CD4-positive, alpha-beta memory T cell (primary cell): ENCODE data around the gene CHMP3. TPM values are rescaled to one million over a fixed set of nuclear protein-coding genes. Genes with fewer than 3 reads are reported as not detected.
"Not testable (repeated sequence)": the region's sequence is repeated elsewhere in the genome, so short reads cannot be mapped to it uniquely, and the experiment has no call there.

ENCODE experiments used
- CTCF ChIA-PET: fragments of 350-600 bp; sonication (Branson Sonifier 250); formaldehyde crosslinking; loops from one replicate; lab custom pipeline; 2021; ENCODE audit warnings: inconsistent platforms; ENCODE audit not compliant: partially characterized antibody; lab: Charles Lee
- POLR2A ChIA-PET: fragments of 350-600 bp; sonication (Branson Sonifier 250); formaldehyde crosslinking; loops from one replicate; lab custom pipeline; 2021; ENCODE audit not compliant: partially characterized antibody; lab: Charles Lee
- DNase-seq, 5 donors: peaks; one replicate each; pipeline versions ENCODE4 v3.0.0 to v3.0.0-alpha.2; 2020 to 2022; ENCODE audit warnings: mixed read lengths in 1 of 5
- H3K27ac ChIP-seq: one replicate; pipeline ENCODE4 v1.7.0; 2013; ENCODE audit warnings: low read depth, low read length
- H3K27me3 ChIP-seq: 2 replicates; pipeline ENCODE4 v1.7.0; 2013; ENCODE audit warnings: mild to moderate bottlenecking, low read length, moderate library complexity; ENCODE audit not compliant: insufficient read depth
- H3K36me3 ChIP-seq: 2 replicates; pipeline ENCODE4 v1.7.0; 2013; ENCODE audit warnings: mild to moderate bottlenecking, low read length, moderate library complexity; ENCODE audit not compliant: insufficient read depth
- H3K4me1 ChIP-seq: 2 replicates; pipeline ENCODE4 v1.7.0; 2013; ENCODE audit warnings: mild to moderate bottlenecking, low read length, moderate library complexity; ENCODE audit not compliant: insufficient read depth
- H3K4me3 ChIP-seq, 2 donors: one replicate each; pipeline ENCODE4 v1.7.0; 2013; ENCODE audit warnings: low read length in 2 of 2, mild to moderate bottlenecking in 1 of 2
- H3K9me3 ChIP-seq, 2 donors: one replicate each; pipeline ENCODE4 v1.7.0; 2013; ENCODE audit warnings: low read length in 2 of 2, control low read depth in 1 of 2; ENCODE audit not compliant: control insufficient read depth in 1 of 2
- H3K27ac Mint-ChIP-seq, 7 donors: one replicate each; pipeline ENCODE4 v1.8.0; 2020 to 2021; ENCODE audit warnings: mixed read lengths in 7 of 7, mild to moderate bottlenecking in 6 of 7, inconsistent platforms in 3 of 7, moderate library complexity in 3 of 7
- H3K27me3 Mint-ChIP-seq, 2 donors: one replicate each; pipeline ENCODE4 v1.8.0; 2020 to 2021; ENCODE audit warnings: mixed read lengths in 2 of 2
- H3K36me3 Mint-ChIP-seq, 2 donors: one replicate each; pipeline ENCODE4 v1.8.0; 2020 to 2021; ENCODE audit warnings: mixed read lengths in 2 of 2, inconsistent platforms in 1 of 2, mild to moderate bottlenecking in 1 of 2
- H3K4me1 Mint-ChIP-seq, 4 donors: one replicate each; pipeline ENCODE4 v1.8.0; 2020 to 2021; ENCODE audit warnings: mixed read lengths in 4 of 4, mild to moderate bottlenecking in 1 of 4
- H3K4me3 Mint-ChIP-seq, 8 donors: one replicate each; pipeline ENCODE4 v1.8.0; 2020 to 2021; ENCODE audit warnings: mixed read lengths in 8 of 8, mild to moderate bottlenecking in 7 of 8, moderate library complexity in 6 of 8, inconsistent platforms in 3 of 8
- H3K9me3 Mint-ChIP-seq, 8 donors: one replicate each; pipeline ENCODE4 v1.8.0; 2020 to 2021; ENCODE audit warnings: mixed read lengths in 8 of 8, mild to moderate bottlenecking in 5 of 8, inconsistent platforms in 3 of 8, moderate library complexity in 1 of 8
- intact Hi-C: fragments of 100-400 bp; cut with micrococcal nuclease; formaldehyde crosslinking; loops from one replicate; pipeline ENCODE4 v1.15.1; 2023
- polyA plus RNA-seq, 2 donors: library from polyadenylated mRNA; unstranded; fragments of 300-500 nt; fragmentation: Illumina TruSeq; gene quantifications; one replicate each; pipeline ENCODE4 v1.2.3, GENCODE V29; 2021
- total RNA-seq, 2 experiments: library from RNA; stranded (reverse); gene quantifications; one replicate each; pipeline ENCODE4 v1.2.3, GENCODE V29; 2021

The CHMP3 gene
- total and polyA plus RNA-seq, 4 experiments from 2014 or later: 78.5 to 83.6 (median 82.3) TPM

DNA sequence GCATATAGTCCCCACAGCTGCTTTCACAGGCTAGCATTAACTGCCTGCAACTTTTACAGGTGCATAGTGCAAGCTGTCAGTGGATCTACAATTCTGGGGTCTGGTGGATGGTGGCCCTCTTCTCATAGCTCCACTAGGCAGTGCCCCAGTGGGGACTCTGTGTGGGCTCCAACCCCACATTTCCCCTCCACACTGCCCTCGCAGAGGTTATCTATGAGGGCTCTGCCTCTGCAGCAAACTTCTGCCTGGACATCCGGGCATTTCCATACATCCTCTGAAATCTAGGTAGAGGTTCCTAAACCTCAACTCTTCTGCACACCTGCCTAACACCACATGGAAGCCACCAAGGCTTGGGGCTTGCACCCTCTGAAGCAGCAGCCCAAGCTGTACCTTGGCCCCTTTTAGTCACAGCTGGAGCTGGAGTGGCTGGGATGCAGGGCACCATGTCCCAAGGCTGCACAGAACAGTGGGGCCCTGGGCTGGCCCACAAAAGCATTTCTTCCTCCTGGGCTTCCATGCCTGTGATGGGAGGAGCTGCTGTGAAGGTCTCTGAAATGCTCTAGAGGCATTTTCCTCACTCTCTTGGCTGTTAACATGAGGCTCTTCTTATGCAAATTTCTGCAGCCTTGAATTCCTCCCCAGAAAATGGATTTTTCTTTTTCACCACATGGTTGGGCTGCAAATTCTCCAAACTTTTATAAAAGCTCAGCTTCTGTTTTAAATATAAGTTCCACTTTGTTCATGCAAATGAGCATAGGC, 62.7 kb downstream of the CHMP3 start:
- intact Hi-C loops: no loop called here
- no peak overlapping the region for H3K4me3 ChIP-seq
- no peak for DNase-seq
- no peak overlapping the region for H3K4me3 Mint-ChIP-seq
- H3K27me3 Mint-ChIP-seq: no peaks in the 10 kb centered on the region
- no peaks in the 10 kb centered on the region for H3K27me3 ChIP-seq
- peaks cover 0 to 6% of the 10 kb centered on the region in 2 donors for H3K9me3 ChIP-seq
- peaks cover 32% of the 10 kb centered on the region for H3K36me3 ChIP-seq
- peaks cover 5 to 10% (median 7%) of the 10 kb centered on the region in 4 donors for H3K4me1 Mint-ChIP-seq
- peaks cover 0 to 38% (median 27%) of the 10 kb centered on the region in 8 donors for H3K9me3 Mint-ChIP-seq
- no peaks in the 10 kb centered on the region for H3K4me1 ChIP-seq
- ChIA-PET POLR2A (interaction anchor here (1.0 kb wide), 1 partner anchor 8 kb away, joined by 3 read pairs; no protein-coding TSS in a partner anchor), CTCF (no interaction called here)
- H3K27ac Mint-ChIP-seq: peak overlapping the region in 1 of 7 donors; percentile 41
- H3K27ac ChIP-seq: no peak overlapping the region
- H3K36me3 Mint-ChIP-seq: peaks cover 93 to 97% of the 10 kb centered on the region in 2 donors

DNA sequence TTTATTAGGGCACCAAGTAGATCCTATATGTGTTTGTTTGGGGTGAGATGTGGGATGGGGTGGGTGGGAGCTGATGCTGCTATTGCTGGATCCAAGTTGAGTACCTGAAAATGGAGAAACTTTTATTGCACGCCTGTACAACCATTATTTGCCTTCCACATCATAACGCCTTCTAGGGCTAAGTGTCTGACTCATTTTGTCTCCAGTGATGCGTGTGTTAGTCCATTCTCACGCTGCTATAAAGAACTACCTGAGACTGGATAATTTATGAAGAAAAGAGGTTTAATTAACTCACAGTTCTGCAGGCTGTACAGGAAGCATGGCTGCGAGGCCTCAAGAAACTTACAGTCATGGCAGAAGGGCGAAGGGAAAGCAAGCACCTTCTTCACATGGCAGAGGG, 63.9 kb downstream of the CHMP3 start:
- no peaks in the 10 kb centered on the region for H3K27me3 ChIP-seq
- H3K9me3 ChIP-seq: peaks cover 0 to 6% of the 10 kb centered on the region in 2 donors
- Mint-ChIP-seq H3K27me3 (no peaks in the 10 kb centered on the region), H3K9me3 (peaks cover 0 to 38% (median 27%) of the 10 kb centered on the region in 8 donors), H3K4me1 (peaks cover 9 to 18% (median 10%) of the 10 kb centered on the region in 4 donors), H3K4me3 (no peak overlapping the region), H3K27ac (peak overlapping the region in 3 of 7 donors; percentile 18 to 32 (median 30)), H3K36me3 (peaks cover 92 to 97% of the 10 kb centered on the region in 2 donors)
- no peak overlapping the region for H3K4me3 ChIP-seq
- peaks cover 21% of the 10 kb centered on the region for H3K36me3 ChIP-seq
- intact Hi-C loops: no loop called here
- ChIA-PET POLR2A (interaction anchor here (1.1 kb wide), 1 partner anchor 57 kb away, joined by 3 read pairs; no protein-coding TSS in a partner anchor), CTCF (interaction anchor here (1.2 kb wide), 1 partner anchor 12 kb away, joined by 4 read pairs; no protein-coding TSS in a partner anchor)
- no peaks in the 10 kb centered on the region for H3K4me1 ChIP-seq
- H3K27ac ChIP-seq: no peak overlapping the region
- no peak for DNase-seq

DNA sequence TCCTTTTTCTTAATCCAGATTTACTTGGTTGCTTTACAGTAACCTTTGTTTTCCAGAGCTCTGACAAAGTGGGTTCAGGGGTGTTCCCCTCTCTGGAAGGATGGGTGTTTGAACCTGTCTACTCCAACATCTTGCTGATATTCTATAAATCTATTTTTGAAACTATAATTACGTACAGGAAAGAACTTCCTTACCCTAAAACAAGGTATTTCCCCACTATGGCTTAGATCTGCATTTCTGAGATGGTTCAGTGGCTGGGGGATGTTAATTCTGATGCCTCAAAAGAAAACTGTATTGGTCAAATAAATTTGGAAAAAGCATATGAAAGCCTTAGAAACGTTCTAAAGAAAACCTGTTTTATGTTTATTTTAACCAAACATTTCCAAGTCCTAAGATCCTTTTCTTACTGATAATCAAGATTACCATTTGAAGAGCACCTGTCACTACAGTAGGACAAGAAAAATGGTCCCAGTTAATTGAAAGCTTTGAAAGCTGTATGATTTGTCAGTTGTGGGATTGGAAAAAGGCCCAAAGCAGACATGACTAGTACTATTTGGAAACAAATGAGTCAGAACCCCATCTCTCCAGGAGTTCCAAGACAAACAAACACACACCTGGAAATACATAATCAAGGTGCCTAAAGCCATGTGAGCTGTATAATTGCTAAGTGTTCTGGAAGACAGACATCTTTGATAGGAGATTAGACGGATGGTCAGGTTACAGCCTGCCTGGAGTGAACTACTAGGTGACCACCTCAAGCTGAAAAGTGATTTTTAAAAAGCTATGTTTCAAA, 64.6 kb downstream of the CHMP3 start:
- Mint-ChIP-seq H3K27ac (peak overlapping the region in 1 of 7 donors; percentile 22), H3K4me1 (peaks cover 10 to 22% (median 13%) of the 10 kb centered on the region in 4 donors), H3K36me3 (peaks cover 93 to 97% of the 10 kb centered on the region in 2 donors), H3K9me3 (peaks cover 0 to 38% (median 27%) of the 10 kb centered on the region in 8 donors), H3K4me3 (no peak overlapping the region), H3K27me3 (no peaks in the 10 kb centered on the region)
- no peaks in the 10 kb centered on the region for H3K27me3 ChIP-seq
- H3K4me3 ChIP-seq: no peak overlapping the region
- H3K27ac ChIP-seq: no peak overlapping the region
- H3K9me3 ChIP-seq: peaks cover 0 to 6% of the 10 kb centered on the region in 2 donors
- intact Hi-C loops: no loop called here
- ChIA-PET POLR2A (interaction anchor here (1.1 kb wide), 1 partner anchor 56 kb away, joined by 3 read pairs; no protein-coding TSS in a partner anchor), CTCF (interaction anchor here (0.7 to 1.2 kb wide), 2 partner anchors 11 to 176 kb away, joined by 3 to 4 read pairs; no protein-coding TSS in a partner anchor)
- DNase-seq: no peak
- H3K4me1 ChIP-seq: no peaks in the 10 kb centered on the region
- H3K36me3 ChIP-seq: peaks cover 19% of the 10 kb centered on the region

DNA sequence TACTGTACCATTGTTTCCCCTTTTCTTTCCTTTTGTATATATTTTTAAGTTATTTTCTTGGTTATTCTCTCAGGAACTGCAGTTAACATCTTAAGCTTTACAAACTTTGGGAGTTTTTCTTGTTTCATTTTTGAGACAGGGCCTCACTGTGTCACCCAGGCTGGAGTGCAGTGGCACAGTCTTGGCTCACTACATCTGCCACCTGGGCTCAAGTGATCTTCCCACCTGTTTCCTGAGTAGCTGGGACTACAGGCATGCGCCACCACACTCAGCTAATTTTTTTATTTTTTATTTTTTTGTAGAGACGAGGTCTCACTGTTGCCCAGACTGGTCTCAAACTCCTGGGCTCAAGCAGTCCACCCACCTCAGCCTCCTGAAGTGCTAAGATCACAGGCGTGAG, 66.9 kb downstream of the CHMP3 start:
- peaks cover 35% of the 10 kb centered on the region for H3K36me3 ChIP-seq
- peaks cover 10 to 26% (median 12%) of the 10 kb centered on the region in 4 donors for H3K4me1 Mint-ChIP-seq
- intact Hi-C loops, H3K27me3 Mint-ChIP-seq, H3K9me3 ChIP-seq, CTCF ChIA-PET, H3K4me3 ChIP-seq, DNase-seq, H3K4me1 ChIP-seq, H3K27ac ChIP-seq, H3K27me3 ChIP-seq, H3K4me3 Mint-ChIP-seq: not testable (repeated sequence)
- peaks cover 89 to 90% of the 10 kb centered on the region in 2 donors for H3K36me3 Mint-ChIP-seq
- POLR2A ChIA-PET: interaction anchor here (1.1 kb wide), 1 partner anchor 8 kb away, joined by 4 read pairs; no protein-coding TSS in a partner anchor
- H3K27ac Mint-ChIP-seq: peak overlapping the region in 3 of 7 donors; percentile 18 to 73 (median 25)
- H3K9me3 Mint-ChIP-seq: peaks cover 0 to 30% (median 23%) of the 10 kb centered on the region in 8 donors

DNA sequence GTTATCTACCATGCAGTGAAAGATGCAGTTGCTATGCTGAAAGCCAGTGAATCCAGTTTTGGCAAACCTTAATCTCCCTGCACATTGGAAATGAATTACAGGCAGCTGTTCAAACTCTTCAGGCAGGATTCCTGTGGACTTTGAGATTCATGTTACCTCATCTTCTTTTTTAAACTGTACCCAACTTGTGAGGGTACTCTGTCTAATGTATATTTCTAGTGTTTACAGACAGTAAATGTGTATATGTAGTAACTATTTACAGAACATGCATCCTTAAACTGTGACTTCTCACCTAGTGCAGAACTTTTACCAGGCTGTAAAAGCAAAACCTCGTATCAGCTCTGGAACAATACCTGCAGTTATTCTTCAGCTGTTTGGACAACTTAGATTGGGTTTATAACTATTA, 71.2 kb downstream of the CHMP3 start:
- Mint-ChIP-seq H3K9me3 (peaks cover 0 to 5% (median 0%) of the 10 kb centered on the region in 8 donors), H3K36me3 (peaks cover 88 to 90% of the 10 kb centered on the region in 2 donors), H3K27me3 (no peaks in the 10 kb centered on the region), H3K4me1 (peaks cover 10 to 25% (median 12%) of the 10 kb centered on the region in 4 donors), H3K27ac (peak overlapping the region in 1 of 7 donors; percentile 44), H3K4me3 (no peak overlapping the region)
- intact Hi-C loops: no loop called here
- POLR2A ChIA-PET: interaction anchor here (0.9 to 1.2 kb wide), 2 partner anchors 9 kb away, joined by 3 read pairs; no protein-coding TSS in a partner anchor
- no peak overlapping the region for H3K27ac ChIP-seq
- no peaks in the 10 kb centered on the region for H3K27me3 ChIP-seq
- H3K4me1 ChIP-seq: no peaks in the 10 kb centered on the region
- DNase-seq: no peak
- peaks cover 60% of the 10 kb centered on the region for H3K36me3 ChIP-seq
- no peak overlapping the region for H3K4me3 ChIP-seq
- CTCF ChIA-PET: no interaction called here
- no peaks in the 10 kb centered on the region for H3K9me3 ChIP-seq

DNA sequence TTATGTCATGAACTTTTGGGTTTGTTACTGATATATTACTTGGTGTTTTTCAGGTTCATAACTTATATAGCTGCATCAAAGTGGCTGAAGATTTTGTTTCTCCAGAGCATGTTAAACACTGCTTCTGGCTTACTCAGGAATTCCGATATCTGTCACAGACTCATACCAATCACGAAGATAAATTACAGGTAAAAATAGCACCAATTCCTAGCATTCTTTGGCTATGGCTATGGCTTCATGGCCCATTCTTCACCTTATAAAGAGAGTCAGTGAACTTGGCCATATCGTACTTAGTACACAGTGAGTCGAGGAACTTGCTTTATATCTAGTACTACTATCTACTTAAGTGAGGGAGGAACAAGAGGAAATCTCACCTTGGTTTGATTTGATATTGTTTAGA, 72.2 kb downstream of the CHMP3 start:
- POLR2A ChIA-PET: interaction anchor here (1.2 kb wide), 1 partner anchor 9 kb away, joined by 3 read pairs; no protein-coding TSS in a partner anchor
- no peak for DNase-seq
- no peak overlapping the region for H3K4me3 Mint-ChIP-seq
- H3K27ac Mint-ChIP-seq: peak overlapping the region in 3 of 7 donors; percentile 8 to 47 (median 29)
- H3K27me3 Mint-ChIP-seq: no peaks in the 10 kb centered on the region
- Histone ChIP-seq H3K36me3 (peaks cover 66% of the 10 kb centered on the region), H3K9me3 (no peaks in the 10 kb centered on the region), H3K4me3 (no peak overlapping the region), H3K27ac (no peak overlapping the region), H3K4me1 (no peaks in the 10 kb centered on the region), H3K27me3 (no peaks in the 10 kb centered on the region)
- peaks cover 0 to 5% (median 0%) of the 10 kb centered on the region in 8 donors for H3K9me3 Mint-ChIP-seq
- H3K4me1 Mint-ChIP-seq: peaks cover 10 to 20% (median 12%) of the 10 kb centered on the region in 4 donors
- H3K36me3 Mint-ChIP-seq: peaks cover 90 to 92% of the 10 kb centered on the region in 2 donors
- CTCF ChIA-PET: no interaction called here
- intact Hi-C loops: no loop called here
